Measurements from ENCODE around the gene ZMYND19.
"Not testable (repeated sequence)": the region's sequence is repeated elsewhere in the genome, so short reads cannot be mapped to it uniquely, and the experiment has no call there.

The ZMYND19 gene

DNA sequence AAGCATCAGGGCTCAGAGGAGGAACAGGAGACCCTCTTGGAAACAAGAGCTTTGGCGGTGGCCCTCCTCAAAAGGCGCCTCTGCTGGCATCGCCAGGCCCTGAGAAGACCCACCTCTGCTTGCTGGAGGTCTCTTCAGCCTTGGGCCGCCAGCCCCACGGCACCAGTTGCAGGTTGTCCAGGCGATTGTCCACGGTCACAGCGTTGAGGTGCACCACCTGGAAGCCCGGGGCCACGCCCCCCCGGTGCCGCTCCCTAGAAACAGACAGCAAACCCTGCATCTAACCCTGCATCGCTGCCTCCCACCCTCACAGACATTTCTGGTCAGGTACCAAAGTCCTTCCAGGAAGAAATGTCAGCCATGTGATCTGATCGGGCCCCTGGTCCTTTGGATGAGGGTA lies 3.5 kb downstream of the ZMYND19 start:
- DNase-seq = no peak

DNA sequence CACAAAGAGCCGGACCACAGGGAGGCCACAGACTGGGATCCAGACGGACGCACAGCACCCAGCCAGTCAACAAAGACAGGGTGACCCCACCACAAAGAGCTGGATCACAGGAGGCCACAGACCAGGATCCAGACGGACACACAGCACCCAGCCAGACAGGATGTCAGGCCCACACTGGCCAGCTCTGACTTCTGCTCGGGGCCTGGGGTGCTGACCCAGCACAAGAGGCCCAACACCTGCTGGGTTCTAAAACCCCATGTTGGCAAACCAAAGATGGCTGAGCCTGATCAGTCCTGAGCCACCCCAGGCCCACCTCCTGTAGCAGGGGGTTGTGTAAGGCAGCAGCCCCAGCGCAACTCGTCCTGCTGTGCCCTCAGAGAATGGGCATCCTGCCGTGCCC lies 6.4 kb downstream of the ZMYND19 start:
- no peak for DNase-seq

- no peak for DNase-seq
These were observed 7.0 kb downstream of the ZMYND19 start for GRCh38 chr9:137583347-137583746.

DNA sequence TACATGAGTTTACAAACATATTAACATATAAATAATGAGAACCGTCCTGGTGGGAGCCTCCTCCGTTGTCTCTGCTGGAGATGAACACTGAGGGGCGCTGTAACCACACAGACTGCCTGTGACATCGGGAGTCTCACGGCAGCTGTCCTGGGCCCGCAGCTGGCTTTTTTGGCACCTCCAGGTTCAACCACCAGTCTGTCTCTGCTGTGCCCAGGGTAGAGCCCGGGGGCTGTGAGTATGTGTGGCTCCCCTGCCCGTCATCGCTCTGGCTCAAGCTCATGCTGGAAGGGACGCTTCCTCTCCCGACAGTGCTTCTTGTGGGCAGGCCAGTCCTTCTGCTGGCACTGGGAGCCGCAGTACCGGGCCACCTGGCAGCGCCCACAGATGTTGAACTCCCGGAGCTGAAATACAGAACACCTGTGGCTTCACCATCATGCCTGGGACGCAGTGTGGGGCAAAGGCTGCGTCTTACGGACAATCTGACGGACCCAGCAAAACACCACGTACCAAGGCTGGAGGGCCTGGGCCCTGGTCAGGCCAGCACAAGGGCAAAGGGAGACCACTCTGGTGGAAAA lies 7.9 kb downstream of the ZMYND19 start:
- no peak for DNase-seq

DNA sequence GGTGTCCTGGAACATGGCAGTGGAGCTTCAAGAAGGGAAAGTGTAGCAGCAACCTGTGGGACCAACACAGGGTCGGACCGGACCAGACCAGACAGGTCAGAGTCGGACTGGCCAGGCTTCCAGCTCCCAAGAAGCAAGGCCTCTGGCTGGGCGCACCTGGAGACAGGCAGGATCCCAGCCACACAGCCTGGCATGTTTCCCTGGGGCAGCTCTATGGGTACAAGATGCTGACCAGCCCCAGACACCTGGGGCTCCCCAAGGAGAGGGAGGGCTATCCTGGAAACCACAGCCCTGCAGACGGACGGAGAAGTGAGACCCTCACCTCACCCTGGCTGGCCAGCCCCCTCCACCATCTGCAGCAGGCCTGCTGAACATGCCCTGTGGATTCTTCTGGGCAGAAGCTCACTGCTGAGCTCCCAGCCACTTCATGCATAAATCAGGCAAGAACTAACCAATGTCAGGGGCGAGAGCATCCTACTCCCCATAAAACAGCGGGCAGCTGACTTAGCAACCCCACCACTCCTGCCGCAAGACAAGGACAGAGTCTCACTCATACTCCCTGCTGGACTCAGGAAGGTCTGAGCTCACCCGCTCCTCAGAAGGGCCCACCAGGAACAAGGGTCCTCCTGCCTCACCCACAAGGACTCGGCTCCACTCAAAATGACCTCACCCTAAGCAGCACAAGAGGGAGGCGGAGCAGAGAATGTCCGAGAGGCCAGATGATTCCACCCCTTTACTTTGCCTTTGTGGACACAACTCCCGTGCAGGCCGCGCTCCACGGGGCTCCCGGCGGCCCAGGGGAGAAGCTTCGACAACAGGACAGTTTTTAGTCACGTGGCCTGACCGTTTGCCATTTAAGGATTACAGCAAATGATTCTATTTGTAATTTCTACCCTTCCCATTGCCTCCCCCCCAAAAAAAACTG lies 8.7 kb downstream of the ZMYND19 start:
- no peak for DNase-seq

- DNase-seq = no peak
These were observed 9.4 kb downstream of the ZMYND19 start for GRCh38 chr9:137580954-137581322.

DNA sequence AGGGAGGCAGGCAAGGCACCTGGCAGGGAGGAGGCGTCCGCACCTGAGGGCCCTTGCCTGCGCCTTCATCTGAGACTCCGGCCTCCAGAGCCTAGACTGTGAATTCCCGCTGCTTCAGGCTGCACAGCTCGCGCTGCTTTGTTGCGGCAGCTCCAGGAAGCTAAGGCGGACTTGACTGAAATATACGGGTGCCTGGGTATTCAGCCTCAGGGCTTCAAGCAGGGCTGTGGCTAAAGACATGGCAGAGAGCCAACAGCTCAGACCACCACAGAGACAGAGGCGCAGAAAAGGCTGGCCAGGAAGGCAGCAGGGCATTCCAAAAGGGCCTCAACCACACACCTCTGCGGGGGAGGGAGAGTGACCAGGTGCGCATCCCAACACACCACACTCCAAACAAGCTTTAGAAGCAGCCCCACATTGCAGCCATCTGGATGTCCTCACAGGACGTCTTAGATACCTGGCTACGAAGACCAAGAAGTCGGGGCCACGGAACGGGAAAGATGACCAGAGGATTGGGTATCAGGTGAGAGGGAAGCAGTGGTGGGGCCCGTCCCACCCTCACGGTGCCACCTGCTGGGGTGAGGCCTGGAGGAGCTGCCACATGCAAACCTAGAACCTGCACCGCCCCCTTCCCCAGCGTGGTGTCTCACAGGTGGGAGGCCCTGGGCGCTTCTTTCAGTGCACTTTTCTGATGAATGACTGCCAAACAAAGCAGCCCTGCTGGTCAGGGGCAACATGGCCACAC lies 9.9 kb downstream of the ZMYND19 start:
- DNase-seq = no peak

DNA sequence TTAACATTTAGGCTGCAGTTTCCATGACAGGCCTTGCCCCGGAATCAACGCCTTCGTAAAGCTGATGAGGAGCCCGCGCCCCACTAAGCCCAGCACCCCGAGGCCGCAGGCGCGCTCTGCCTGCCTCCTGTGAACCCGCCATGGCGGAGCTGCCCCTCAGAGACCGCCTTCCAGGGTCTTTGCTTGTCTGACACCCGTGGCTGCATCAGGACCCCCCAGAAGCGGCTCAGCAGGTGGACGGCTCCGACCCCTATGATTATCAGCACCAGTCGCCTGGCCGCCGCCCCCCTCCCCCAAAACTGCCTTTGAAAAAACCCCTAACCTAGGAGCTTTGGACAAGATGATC lies 11.1 kb downstream of the ZMYND19 start:
- no peak for DNase-seq

DNA sequence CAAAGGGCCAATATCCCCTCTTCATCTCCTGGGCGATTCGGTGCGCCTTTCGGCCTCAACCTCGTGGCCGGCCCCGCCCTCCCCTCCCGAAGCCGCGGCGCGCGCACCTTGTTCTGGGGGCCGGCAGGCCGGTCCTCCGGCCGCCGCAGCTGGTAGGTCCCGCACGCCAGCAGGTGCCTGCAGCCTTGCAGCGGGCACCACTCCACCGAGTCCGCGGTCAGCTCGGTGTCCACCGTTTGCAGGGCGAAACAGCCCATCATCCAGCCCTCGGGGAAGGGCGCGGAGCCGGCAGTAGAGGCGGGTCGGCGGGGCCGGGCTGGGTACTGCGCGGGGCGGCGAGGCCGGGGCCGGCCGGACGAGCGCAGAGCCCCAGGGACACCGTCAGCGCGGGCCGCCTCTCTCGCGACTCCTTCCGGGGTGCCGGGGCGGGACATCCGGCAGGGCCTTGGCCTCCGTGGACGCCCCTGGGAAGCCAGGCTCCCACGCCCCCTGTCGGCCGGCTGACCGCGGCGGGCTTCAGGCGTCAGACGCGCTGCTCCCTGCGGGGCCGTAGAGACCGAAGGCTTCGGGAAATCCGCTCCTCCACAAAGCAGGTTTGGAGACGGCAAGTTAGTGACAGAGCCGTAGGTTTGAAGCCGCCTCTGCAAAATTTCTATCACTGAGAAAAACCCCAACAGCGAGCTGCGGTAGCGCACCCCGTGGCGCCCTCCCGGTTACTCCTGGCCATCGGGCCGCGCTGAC lies 11.6 kb downstream of the ZMYND19 start, which contains the start of gene DPH7:
TSS of gene DPH7 (minus strand) at position 408 of the 741 bp plus-strand sequence. CDS start at position 260, 148 bp downstream.
- DNase-seq = peak; percentile 98

DNA sequence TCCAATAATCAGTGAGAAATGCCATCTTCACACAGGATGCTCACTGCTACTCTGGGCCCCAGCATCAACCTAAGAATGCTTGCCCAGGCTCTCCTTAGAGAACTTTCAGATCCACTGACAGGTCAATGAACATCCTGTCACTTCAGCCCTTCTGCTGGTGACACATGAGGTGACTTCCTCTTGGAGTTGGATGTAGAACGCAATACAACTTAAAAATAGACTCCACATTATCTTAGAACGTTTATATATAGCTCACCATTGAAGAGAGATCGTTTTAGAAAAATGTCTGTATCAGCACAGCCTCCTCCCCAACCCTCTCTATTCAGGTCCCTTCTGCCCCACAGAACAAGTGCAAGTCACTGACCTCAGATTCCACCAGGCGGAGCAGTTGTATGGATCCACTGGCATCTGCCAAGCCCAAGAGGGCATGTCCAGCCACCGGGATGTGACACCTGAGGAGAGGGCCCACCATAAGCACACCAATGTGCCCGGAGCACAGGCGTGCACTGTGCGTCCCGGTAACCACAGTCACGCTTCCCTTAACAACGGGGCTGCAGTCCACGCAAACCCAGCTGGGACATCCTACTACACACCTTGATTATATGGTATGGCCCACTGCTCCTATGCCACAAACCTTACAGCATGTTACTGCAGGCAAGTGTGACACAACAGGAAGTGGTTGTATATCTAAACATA lies 14.4 kb downstream of the ZMYND19 start:
- no peak for DNase-seq

- DNase-seq = no peak
These were observed 15.0 kb downstream of the ZMYND19 start for GRCh38 chr9:137575364-137575715.

- DNase-seq = no peak
These were observed 16.1 kb downstream of the ZMYND19 start for GRCh38 chr9:137574192-137574591.

- no peak for DNase-seq
These were observed 19.7 kb downstream of the ZMYND19 start for GRCh38 chr9:137570566-137570965.

GRCh38 chr9:137569609-137570203 lies 20.6 kb downstream of the ZMYND19 start:
- no peak for DNase-seq

- not testable (repeated sequence) for DNase-seq
These were observed 21.9 kb downstream of the ZMYND19 start for GRCh38 chr9:137568445-137568844.

DNA sequence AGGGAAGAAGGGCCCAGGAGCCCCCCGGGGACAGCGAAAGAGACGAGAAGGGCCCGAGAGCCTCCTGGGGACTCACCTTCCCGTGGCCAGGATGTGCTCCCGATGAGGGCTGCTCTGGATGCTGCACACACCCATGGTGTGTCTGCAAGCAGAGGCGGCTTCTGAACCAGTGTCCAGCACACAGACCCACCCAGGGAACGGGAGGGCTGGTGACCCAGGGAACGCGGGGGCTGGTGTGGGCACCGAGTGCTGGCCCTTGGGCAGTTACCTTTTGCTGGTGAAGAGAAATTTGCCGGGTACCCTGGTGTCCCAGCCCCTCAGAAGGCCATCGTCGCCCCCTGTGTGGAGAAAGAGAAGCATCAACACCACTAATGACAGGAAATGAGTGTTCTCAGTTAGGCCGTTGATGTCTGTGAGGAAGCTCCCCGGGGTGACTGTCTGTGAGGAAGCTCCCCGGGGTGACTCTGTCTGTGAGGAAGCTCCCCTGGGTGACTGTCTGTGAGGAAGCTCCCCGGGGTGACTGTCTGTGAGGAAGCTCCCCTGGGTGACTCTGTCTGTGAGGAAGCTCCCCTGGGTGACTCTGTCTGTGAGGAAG lies 25.4 kb downstream of the ZMYND19 start:
- no peak for DNase-seq

DNA sequence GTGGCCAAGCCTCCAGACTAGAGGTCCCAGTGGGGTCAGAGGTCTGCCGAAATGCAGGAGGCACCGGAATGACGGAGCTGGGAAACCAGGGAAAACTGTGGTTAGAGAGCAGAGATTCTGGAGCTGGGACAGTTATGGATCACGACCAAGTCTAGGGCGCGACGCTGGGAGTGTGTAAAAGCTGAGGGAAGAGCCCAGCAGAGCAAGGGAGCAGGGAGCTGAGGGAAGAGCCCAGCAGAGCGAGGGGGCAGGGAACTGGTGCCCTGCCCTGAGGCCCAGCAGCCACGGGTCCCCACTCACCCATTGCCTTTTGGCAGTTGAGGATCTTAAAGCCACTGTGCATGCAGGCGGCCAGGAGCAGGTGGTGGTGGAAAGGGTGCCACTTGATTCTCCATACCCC lies 26.2 kb downstream of the ZMYND19 start:
- no peak for DNase-seq

DNA sequence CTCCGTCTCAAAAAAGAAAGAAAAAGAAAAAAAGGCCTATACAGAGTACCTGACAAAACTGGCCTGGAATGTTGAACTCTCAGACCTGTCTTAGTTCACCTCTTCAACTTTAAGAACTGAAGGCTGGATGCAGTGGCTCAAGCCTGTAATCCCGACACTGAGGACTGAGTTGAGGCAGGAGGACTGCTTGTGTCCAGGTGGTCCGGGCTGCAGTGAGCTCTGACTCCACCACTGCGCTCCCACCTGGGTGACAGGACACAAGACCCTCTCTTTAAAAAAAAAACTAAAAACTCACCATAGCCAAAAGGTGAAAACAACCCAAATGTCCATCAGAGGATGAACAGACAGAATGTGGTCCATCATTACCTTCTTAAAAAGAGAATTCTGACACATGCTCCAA lies 32.2 kb downstream of the ZMYND19 start:
- DNase-seq = no peak

GRCh38 chr9:137556069-137556838 lies 34.1 kb downstream of the ZMYND19 start:
- DNase-seq = no peak

DNA sequence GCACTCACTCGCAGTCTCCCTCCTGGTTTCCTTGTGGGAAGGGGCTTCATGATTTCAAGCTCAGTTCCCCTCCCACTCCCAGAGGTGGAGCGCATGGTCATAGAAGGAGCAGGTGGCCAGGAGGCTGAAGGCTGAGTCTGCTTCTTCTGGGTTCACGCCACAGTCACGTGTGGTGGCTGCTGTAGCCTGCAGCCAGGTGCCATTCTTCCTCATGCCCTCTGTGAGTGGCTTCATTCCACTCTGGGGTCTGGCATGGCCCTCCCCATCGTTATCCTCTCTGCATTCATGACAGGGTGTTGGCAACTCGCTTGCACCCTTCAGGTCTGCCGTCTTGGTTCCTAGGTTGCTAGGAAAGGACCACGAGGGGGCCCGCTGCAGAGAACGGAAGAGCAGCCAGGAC lies 35.1 kb downstream of the ZMYND19 start:
- DNase-seq = no peak

GRCh38 chr9:137554349-137554748 lies 36.0 kb downstream of the ZMYND19 start:
- DNase-seq = no peak

Data from activated gamma-delta T cell treated with Interleukin-2 at 50 U/mL for 16 hours (primary cell).